Astrocyte (in vitro differentiated cells and primary cell): ENCODE measurements around the gene CTAGE6.
"Not testable (repeated sequence)": the region's sequence is repeated elsewhere in the genome, so short reads cannot be mapped to it uniquely, and the experiment has no call there.

Source experiments
- CTCF ChIP-seq: IDR thresholded peaks from 2 replicates; pipeline ENCODE4 v1.5.1; 2011; ENCODE audit warnings: low read depth, mild to moderate bottlenecking, inconsistent platforms, low read length, moderate library complexity; ENCODE audit not compliant: insufficient read depth
- EZH2 ChIP-seq: IDR thresholded peaks from 2 replicates; pipeline ENCODE4 v1.6.1; 2012; ENCODE audit warnings: mild to moderate bottlenecking, low read length, inconsistent platforms; ENCODE audit not compliant: insufficient read depth

GRCh38 chr7:143727561-143727960, 29.9 kb downstream of the CTAGE6 start:
- TF ChIP-seq CTCF, EZH2: not testable (repeated sequence)
